ENCODE results near the gene PCDHA4. TPM values are rescaled to one million over a fixed set of nuclear protein-coding genes. Genes with fewer than 3 reads are reported as not detected.
"Not testable (repeated sequence)": the region's sequence is repeated elsewhere in the genome, so short reads cannot be mapped to it uniquely, and the experiment has no call there.

PCDHA4 gene
- total RNA-seq, 1 donor from 2014 or later, result 0.10 TPM

DNA sequence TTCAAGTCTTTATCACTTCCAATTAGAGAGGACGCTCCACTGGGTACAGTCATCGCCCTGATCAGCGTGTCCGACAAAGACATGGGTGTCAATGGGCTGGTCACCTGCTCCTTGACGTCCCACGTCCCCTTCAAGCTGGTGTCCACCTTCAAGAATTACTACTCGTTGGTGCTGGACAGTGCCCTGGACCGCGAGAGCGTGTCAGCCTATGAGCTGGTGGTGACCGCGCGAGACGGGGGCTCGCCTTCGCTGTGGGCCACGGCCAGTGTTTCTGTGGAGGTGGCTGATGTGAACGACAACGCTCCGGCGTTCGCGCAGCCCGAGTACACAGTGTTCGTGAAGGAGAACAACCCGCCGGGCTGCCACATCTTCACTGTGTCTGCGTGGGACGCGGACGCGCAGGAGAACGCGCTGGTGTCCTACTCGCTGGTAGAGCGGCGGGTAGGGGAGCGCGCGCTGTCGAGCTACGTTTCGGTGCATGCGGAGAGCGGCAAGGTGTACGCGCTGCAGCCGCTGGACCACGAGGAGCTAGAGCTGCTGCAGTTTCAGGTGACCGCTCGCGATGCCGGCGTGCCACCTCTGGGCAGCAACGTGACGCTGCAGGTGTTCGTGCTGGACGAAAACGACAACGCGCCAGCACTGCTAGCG is 1.5 kb downstream of the PCDHA4 start:
- DNase-seq; ATAC-seq; intact Hi-C loops (cut with micrococcal nuclease): not testable (repeated sequence)

DNA sequence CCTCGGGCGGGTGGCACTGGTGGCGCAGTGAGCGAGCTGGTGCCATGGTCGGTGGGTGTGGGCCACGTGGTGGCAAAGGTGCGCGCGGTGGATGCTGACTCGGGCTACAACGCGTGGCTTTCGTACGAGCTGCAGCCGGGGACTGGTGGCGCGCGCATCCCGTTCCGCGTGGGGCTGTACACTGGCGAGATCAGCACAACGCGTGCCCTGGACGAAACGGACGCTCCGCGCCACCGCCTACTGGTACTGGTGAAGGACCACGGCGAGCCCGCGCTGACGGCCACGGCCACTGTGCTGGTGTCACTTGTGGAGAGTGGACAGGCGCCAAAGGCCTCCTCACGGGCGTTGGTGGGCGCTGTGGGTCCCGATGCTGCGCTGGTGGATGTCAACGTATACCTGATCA is 2.0 kb downstream of the PCDHA4 start:
- ATAC-seq (no peak), DNase-seq (no peak)
- intact Hi-C loops (cut with micrococcal nuclease), result no loop called here

DNA sequence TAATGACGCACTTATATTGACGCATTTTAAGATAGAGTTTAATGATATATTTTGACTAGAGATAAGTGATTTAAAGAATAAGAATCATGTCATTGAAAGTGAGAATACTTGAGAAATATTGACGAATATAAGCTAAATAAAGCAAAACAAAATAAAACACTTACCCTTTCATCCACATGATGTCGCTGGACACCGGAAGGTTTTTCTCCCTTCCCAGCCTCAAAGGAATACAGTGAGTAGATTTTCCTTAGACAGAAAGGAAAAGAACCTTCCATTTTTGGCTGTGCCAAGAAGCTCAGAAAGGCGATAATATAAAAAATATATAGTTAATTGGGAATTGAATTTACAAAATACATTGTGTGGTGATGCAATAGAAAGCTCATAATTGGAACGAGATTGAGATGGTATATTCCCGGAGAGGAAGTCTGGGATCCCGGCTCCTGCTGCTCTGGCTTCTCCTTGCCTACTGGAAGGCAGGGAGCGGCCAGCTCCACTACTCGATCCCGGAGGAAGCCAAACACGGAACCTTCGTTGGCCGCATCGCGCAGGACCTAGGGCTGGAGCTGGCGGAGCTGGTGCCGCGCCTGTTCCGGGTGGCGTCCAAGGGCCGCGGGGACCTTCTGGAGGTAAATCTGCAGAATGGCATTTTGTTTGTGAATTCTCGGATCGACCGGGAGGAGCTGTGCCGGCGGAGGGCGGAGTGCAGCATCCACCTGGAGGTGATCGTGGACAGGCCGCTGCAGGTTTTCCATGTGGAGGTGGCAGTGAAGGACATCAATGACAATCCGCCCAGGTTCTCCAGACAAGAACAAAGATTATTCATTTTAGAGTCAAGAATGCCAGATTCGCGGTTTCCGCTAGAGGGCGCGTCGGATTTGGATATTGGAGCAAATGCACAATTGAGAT is 14.8 kb downstream of the PCDHA4 start, which contains the start of gene PCDHA5:
Gene PCDHA5, plus strand, starts transcription at position 239 of the 906 bp plus-strand sequence.
- DNase-seq, result peak; percentile 28
- ATAC-seq, result no peak
- intact Hi-C loops (cut with micrococcal nuclease), result no loop called here

DNA sequence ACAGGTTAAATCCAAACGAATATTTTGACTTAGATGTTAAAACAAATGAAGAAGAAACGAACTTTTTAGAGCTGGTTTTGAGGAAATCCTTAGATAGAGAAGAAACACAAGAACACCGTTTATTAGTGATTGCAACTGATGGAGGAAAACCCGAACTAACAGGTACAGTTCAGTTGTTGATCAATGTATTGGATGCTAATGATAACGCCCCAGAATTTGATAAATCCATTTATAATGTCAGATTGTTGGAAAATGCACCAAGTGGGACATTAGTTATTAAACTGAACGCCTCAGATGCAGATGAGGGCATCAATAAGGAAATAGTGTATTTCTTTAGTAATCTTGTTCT is 15.4 kb downstream of the PCDHA4 start:
- ATAC-seq (no peak), DNase-seq (no peak)
- intact Hi-C loops (cut with micrococcal nuclease), result no loop called here

DNA sequence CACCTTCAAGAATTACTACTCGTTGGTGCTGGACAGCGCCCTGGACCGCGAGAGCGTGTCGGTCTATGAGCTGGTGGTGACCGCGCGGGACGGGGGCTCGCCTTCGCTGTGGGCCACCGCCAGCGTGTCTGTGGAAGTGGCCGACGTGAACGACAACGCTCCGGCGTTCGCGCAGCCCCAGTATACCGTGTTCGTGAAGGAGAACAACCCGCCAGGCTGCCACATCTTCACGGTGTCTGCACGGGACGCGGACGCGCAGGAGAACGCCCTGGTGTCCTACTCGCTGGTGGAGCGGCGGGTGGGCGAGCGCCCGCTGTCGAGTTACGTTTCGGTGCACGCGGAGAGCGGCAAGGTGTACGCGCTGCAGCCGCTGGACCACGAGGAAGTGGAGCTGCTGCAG is 16.1 kb downstream of the PCDHA4 start:
- DNase-seq; ATAC-seq; intact Hi-C loops (cut with micrococcal nuclease): not testable (repeated sequence)

DNA sequence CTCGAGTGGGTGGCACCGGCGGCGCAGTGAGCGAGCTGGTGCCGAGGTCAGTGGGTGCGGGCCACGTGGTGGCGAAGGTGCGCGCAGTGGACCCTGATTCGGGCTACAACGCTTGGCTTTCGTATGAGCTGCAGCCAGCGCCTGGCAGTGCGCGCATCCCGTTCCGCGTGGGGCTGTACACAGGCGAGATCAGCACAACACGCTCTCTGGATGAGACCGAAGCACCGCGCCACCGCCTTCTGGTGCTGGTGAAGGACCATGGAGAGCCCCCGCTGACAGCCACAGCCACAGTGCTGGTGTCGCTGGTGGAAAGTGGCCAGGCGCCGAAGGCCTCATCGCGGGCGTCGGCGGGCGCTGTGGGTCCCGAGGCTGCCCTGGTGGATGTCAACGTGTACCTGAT is 16.6 kb downstream of the PCDHA4 start:
- intact Hi-C loops (cut with micrococcal nuclease), result no loop called here
- DNase-seq, result peak; percentile 28
- no peak for ATAC-seq

DNA sequence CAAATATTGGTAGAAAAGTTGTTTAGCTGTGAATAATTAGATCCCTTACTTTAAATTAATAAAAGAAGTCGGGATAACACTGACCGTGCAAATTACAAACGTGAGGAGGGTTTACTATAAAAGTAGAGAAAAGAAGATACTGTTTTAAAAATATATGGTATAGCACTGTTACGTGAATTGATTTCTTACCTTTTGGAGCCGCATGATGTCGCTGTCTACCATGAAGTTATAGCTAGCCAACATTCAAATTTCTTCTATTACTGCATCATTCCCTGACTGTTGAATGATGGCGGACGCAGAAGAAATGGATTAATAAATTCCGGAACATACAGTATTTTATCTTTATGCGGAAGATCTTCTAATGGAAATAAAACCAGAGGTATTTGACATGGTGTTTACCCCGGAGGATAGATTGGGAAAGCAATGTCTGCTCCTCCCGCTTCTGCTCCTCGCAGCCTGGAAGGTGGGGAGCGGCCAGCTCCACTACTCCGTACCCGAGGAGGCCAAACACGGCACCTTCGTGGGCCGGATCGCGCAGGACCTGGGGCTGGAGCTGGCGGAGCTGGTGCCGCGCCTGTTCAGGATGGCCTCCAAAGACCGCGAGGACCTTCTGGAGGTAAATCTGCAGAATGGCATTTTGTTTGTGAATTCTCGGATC is 21.0 kb downstream of the PCDHA4 start, which contains the start of gene PCDHA6:
Gene PCDHA6, plus strand, starts transcription at position 257 of the 658 bp plus-strand sequence. Its CDS starts 132 bp downstream, at position 389.
- DNase-seq (no peak), ATAC-seq (no peak)
- intact Hi-C loops (cut with micrococcal nuclease), result no loop called here

DNA sequence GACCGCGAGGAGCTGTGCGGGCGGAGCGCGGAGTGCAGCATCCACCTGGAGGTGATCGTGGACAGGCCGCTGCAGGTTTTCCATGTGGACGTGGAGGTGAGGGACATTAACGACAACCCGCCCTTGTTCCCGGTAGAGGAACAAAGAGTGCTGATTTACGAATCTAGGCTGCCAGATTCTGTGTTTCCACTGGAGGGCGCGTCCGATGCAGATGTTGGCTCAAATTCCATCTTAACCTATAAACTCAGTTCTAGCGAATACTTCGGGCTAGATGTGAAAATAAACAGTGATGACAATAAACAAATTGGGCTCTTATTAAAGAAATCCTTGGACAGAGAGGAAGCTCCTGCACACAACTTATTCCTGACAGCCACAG is 21.5 kb downstream of the PCDHA4 start:
- no peak for DNase-seq
- no peak for ATAC-seq
- intact Hi-C loops (cut with micrococcal nuclease), result no loop called here

DNA sequence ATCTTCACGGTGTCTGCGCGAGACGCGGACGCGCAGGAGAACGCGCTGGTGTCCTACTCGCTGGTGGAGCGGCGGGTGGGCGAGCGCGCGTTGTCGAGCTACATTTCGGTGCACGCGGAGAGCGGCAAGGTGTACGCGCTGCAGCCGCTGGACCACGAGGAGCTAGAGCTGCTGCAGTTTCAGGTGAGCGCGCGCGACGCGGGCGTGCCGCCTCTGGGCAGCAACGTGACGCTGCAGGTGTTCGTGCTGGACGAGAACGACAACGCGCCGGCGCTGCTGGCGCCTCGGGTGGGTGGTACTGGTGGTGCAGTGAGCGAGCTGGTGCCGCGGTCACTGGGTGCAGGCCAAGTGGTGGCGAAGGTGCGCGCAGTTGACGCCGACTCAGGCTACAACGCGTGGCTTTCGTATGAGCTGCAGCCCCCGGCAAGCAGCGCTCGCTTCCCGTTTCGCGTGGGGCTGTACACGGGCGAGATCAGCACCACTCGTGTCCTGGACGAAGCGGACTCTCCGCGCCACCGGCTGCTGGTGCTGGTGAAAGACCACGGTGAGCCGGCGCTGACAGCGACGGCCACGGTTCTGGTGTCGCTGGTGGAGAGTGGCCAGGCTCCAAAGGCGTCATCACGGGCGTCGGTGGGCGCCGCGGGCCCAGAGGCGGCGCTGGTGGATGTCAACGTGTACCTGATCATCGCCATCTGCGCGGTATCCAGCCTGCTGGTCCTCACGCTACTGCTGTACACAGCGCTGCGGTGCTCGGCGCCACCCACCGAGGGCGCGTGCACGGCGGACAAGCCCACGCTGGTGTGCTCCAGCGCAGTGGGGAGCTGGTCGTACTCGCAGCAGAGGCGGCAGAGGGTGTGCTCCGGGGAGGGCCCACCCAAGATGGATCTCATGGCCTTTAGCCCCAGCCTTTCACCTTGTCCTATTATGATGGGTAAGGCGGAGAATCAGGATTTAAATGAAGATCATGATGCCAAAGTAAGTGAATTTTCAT is 22.9 kb downstream of the PCDHA4 start:
- intact Hi-C loops (cut with micrococcal nuclease); DNase-seq; ATAC-seq: not testable (repeated sequence)

DNA sequence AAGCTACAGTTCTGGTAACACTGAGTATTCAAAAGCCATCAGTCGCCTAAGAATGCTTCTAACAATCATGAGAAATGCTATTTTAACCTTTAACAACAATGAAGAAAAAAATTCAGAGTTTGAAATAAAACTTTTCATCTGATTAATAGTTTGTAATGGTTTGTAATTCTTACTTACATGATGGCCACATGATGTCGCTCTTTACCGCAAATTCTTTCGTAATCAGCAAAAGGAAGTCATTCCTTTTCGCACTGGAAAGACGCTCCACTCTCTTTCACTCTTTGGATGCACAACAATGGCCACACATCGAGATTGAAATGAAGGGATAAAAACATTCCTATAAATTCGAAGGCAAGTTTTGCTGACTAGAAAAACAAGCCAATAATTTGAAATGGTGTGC is 27.1 kb downstream of the PCDHA4 start, which contains the start of gene PCDHA7:
Gene PCDHA7, plus strand, starts transcription at position 277 of the 400 bp plus-strand sequence. Its CDS starts 115 bp downstream, at position 392.
- ATAC-seq, result no peak
- intact Hi-C loops (cut with micrococcal nuclease), result no loop called here
- DNase-seq, result no peak

DNA sequence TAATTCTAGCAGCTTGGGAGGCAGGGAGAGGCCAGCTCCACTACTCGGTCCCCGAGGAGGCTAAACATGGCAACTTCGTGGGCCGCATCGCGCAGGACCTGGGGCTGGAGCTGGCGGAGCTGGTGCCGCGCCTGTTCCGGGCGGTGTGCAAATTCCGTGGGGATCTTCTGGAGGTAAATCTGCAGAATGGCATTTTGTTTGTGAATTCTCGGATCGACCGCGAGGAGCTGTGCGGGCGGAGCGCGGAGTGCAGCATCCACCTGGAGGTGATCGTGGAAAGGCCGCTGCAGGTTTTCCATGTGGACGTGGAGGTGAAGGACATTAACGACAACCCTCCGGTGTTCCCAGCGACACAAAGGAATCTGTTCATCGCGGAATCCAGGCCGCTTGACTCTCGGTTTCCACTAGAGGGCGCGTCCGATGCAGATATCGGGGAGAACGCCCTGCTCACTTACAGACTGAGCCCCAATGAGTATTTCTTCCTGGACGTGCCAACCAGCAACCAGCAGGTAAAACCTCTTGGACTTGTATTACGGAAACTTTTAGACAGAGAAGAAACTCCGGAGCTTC is 27.7 kb downstream of the PCDHA4 start:
- DNase-seq; ATAC-seq; intact Hi-C loops (cut with micrococcal nuclease): not testable (repeated sequence)

DNA sequence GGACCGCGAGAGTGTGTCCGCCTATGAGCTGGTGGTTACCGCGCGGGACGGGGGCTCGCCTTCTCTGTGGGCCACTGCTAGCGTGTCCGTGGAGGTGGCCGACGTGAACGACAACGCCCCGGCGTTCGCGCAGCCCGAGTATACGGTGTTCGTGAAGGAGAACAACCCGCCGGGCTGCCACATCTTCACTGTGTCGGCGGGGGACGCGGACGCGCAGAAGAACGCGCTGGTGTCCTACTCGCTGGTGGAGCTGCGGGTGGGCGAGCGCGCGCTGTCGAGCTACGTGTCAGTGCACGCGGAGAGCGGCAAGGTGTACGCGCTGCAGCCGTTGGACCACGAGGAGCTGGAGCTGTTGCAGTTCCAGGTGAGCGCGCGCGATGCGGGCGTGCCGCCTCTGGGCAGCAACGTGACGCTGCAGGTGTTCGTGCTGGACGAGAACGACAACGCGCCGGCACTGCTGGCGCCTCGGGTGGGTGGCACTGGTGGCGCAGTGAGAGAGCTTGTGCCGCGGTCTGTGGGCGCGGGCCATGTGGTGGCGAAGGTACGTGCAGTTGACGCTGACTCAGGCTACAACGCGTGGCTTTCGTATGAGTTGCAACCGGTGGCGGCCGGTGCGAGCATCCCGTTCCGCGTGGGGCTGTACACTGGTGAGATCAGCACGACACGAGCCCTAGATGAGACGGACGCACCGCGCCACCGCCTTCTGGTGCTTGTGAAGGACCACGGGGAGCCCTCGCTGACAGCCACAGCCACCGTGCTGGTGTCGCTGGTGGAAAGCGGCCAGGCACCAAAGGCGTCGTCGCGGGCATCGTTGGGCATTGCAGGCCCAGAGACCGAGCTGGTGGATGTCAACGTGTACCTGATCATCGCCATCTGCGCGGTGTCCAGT is 29.0 kb downstream of the PCDHA4 start:
- intact Hi-C loops (cut with micrococcal nuclease), result no loop called here
- ATAC-seq, result no peak
- DNase-seq, result no peak

DNA sequence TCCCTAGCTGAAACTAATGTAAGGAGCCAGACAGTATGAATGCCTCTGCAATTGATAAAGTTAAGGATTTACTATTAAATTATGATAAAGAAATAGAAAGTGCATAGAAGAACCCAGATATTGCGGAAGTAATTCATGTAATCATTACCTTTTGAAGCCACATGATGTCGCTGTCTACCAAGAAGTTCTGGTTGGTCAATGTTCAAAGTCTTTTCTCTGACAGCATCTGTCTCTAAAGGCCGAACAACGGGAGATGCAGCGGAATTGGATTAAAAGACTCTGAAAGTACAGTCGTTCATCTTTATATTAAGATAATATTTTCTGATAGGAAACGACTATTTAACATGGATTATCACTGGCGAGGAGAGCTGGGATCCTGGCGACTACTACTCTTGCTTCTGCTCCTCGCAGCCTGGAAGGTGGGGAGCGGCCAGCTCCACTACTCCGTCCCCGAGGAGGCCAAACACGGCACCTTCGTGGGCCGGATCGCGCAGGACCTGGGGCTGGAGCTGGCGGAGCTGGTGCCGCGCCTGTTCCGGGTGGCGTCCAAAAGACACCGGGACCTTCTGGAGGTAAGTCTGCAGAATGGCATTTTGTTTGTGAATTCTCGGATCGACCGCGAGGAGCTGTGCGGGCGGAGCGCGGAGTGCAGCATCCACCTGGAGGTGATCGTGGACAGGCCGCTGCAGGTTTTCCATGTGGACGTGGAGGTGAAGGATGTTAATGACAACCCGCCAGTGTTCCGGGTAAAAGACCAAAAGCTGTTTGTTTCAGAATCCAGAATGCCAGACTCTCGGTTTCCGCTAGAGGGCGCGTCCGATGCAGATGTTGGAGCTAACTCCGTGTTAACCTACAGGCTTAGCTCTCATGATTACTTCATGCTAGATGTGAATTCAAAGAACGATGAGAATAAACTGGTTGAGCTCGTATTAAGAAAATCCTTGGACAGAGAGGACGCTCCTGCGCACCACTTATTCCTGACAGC is 34.4 kb downstream of the PCDHA4 start, which contains the start of gene PCDHA8:
Gene PCDHA8, plus strand, starts transcription at position 210 of the 985 bp plus-strand sequence. Its CDS starts 135 bp downstream, at position 345.
- intact Hi-C loops (cut with micrococcal nuclease), result no loop called here
- ATAC-seq (no peak), DNase-seq (no peak)

DNA sequence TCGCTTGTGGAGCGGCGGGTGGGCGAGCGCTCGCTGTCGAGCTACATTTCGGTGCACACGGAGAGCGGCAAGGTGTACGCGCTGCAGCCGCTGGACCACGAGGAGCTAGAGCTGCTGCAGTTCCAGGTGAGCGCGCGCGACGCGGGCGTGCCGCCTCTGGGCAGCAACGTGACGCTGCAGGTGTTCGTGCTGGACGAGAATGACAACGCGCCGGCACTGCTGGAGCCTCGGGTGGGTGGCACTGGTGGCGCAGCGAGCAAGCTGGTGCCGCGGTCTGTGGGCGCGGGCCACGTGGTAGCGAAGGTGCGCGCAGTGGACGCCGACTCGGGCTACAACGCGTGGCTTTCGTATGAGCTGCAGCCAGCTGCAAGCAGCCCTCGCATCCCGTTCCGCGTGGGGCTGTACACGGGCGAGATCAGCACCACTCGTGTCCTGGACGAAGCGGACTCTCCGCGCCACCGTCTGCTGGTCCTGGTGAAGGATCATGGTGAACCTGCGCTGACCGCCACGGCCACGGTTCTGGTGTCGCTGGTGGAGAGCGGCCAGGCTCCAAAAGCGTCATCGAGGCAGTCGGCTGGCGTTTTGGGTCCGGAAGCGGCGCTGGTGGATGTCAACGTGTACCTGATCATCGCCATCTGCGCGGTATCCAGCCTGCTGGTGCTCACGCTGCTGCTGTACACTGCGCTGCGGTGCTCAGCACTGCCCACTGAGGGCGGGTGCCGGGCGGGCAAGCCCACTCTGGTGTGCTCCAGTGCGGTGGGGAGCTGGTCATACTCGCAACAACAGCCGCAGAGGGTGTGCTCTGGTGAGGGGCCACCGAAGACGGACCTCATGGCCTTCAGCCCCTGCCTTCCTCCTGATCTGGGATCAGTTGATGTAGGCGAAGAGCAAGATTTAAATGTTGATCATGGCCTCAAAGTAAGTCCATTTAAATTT is 36.2 kb downstream of the PCDHA4 start:
- ATAC-seq, result no peak
- DNase-seq, result no peak
- intact Hi-C loops (cut with micrococcal nuclease), result no loop called here

Data from left ventricle myocardium superior (tissue), 1 donor.